H1 (cell line): ENCODE results near the gene ZNG1A. TPM values are rescaled to one million over a fixed set of nuclear protein-coding genes. Genes with fewer than 3 reads are reported as not detected.

Experiments
- ATF3 ChIP-seq: IDR thresholded peaks from 2 replicates; pipeline ENCODE4 v1.6.1; 2011; ENCODE audit warnings: low read depth, mild to moderate bottlenecking, low read length; ENCODE audit not compliant: insufficient read depth
- CEBPB ChIP-seq: IDR thresholded peaks from 2 replicates; pipeline ENCODE4 v1.6.1; 2012; ENCODE audit warnings: low read depth, low read length
- CHD2 ChIP-seq: IDR thresholded peaks from 2 replicates; pipeline ENCODE4 v1.6.1; 2012; ENCODE audit warnings: low read length, improper control_type of control experiment
- CHD7 ChIP-seq: fragments of 300-600 bp; sonication (generic); IDR thresholded peaks from 2 replicates; pipeline ENCODE4 v1.7.1; 2012; ENCODE audit warnings: low read length, moderate library complexity, mild to moderate bottlenecking, inconsistent platforms; ENCODE audit not compliant: insufficient replicate concordance
- CTCF ChIP-seq, 3 experiments: IDR thresholded peaks; 1 replicate in 2 of 3; 2 replicates in 1 of 3; pipeline versions ENCODE4 v1.5.1 to v1.6.1; 2011; ENCODE audit warnings: low read length in 3 of 3, mild to moderate bottlenecking in 3 of 3, inconsistent platforms in 2 of 3, low read depth in 1 of 3, moderate library complexity in 1 of 3; ENCODE audit not compliant: insufficient read depth in 1 of 3; ENCODE audit errors: control extremely low read depth in 1 of 3
- KDM4A ChIP-seq: IDR thresholded peaks from one replicate; pipeline ENCODE4 v1.7.1; 2012; ENCODE audit warnings: low read depth, mild to moderate bottlenecking, moderate library complexity, low read length, inconsistent platforms; ENCODE audit not compliant: severe bottlenecking
- POLR2AphosphoS5 ChIP-seq: IDR thresholded peaks from 2 replicates; pipeline ENCODE4 v1.6.1; 2011; ENCODE audit warnings: low read depth, low read length
- USF2 ChIP-seq: IDR thresholded peaks from 2 replicates; pipeline ENCODE4 v1.6.1; 2011; ENCODE audit warnings: low read length, improper control_type of control experiment
- polyA plus RNA-seq, 7 experiments: library from polyadenylated mRNA; depleted of rRNA in 3 of 7; stranded (reverse) in 5 of 7; unstranded in 2 of 7; fragments of >200 nt in 5 of 7; fragments of 200-250 nt in 2 of 7; gene quantifications; 1 replicate in 5 of 7; 2 replicates in 1 of 7; 4 replicates in 1 of 7; pipeline versions ENCODE4 v1.2.1 to v1.2.3, GENCODE V29; 2011 to 2013; ENCODE audit warnings: missing spikeins in 2 of 7, mixed read lengths in 2 of 7
- total RNA-seq: library from RNA; stranded (reverse); fragmentation: NEBNext Ultra II Directional; extraction: Animal tissue kit (Norgen Biotek cat#: 25700); gene quantifications from 2 replicates; pipeline ENCODE4 v1.2.1, GENCODE V29; 2021

The ZNG1A gene
- total and polyA plus RNA-seq, 2 of the 8 experiments (the other 6 are each of a cell fraction or from before 2014, with no cell fraction given), result 18.2 to 46.5 TPM

GRCh38 chr9:206481-206880 lies 27.6 kb upstream of the ZNG1A start (continued):
- TF ChIP-seq CHD7 (no peak), CEBPB (no peak), CTCF (IDR thresholded peaks at IDR 0.05; ENCODE audit: control extremely low read depth in 1 of 3, insufficient read depth in 1 of 3, low read depth in 1 of 3, low read length in 3 of 3) (no peak), USF2 (no peak), POLR2AphosphoS5 (no peak), ATF3 (no peak), KDM4A (no peak), CHD2 (no peak)
